Activated CD4-positive, alpha-beta T cell treated with anti-CD3 and anti-CD28 coated beads, Interleukin-2, Interleukin-4, amounts not matched to agents 100 ng/mL and 50 ng/mL, durations not matched to agents 16 hours and 8 hours (primary cell): ENCODE results near the gene RREB1.
"Not testable (repeated sequence)": the region's sequence is repeated elsewhere in the genome, so short reads cannot be mapped to it uniquely, and the experiment has no call there.

Experiments used
- DNase-seq: peaks from one replicate; pipeline ENCODE4 v3.0.0-alpha.2; 2020; ENCODE audit warnings: low spot score

Gene RREB1

DNA sequence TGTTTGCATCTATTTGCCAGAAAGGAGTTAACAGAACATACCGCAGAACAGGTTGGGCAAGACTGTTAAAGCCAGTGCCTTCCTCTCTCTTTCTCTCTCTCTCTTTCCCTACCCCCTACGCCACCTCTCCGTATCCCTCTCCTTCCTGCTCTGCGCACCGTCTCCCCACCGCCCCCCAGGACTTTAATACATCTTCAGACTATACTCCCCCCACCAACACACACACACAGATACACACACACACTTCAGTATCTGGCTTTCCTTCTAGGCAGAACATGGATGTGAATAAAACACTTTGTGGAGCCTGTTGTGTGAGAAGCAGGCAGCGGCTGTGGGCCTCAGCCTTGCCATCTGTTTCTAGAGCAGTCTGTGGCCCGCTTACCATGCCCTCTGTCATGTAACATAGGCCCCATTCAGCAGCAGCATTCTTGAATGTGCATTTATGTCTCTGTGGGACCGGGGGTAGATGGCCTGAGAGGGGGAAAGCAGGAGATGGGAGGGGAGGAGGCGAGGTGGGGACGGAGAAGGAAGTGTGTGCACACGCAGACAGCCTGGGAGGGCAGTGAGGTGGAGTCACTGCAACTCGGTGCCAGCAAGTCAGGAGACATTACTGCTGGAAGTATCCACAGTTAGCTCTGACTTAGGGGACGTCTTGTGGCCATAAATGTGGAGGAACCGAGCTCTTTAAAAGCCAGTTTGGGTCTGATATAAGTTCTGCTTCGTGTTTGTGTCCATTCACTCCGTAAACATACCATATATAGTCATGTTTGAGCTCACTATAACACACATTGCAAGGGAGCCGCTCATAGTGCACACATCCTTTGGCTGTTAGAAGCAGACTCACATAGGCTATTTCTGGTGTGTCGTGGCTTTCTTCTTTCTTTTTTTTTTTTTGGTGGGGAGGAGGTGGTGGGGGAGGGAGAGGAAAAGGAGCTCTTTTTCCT lies 38.4 kb downstream of the RREB1 start:
- no peak for DNase-seq

DNA sequence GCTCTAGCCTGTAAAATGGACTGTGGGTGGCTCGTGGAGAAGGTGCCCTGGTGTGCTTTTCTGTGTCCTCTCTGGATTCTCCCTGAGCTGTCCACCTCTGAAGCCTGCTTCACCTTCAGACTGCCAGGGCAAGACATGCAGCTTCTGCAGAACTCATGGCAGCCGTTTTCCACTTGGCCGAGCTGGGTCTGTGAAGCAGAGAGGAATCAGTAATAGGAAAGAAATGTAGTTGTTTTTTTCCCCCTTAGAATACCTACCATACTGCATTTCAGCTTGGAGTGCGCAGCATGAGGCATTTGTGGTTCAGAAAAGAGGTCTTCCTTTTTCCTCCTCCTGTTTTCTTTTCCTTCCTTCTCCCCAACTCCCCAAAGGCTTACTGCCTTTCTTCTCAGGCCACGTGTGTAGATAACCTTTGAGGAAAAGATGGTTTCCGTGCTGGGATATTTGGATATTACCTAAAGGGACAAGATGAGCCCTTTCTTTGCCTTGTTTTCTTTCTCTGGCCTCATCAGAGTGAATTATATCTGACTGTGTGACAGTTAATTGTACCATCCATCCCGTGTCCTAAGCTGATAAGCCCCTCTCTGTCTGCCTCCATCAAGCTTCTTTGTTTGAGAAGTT lies 39.4 kb downstream of the RREB1 start:
- no peak for DNase-seq

DNA sequence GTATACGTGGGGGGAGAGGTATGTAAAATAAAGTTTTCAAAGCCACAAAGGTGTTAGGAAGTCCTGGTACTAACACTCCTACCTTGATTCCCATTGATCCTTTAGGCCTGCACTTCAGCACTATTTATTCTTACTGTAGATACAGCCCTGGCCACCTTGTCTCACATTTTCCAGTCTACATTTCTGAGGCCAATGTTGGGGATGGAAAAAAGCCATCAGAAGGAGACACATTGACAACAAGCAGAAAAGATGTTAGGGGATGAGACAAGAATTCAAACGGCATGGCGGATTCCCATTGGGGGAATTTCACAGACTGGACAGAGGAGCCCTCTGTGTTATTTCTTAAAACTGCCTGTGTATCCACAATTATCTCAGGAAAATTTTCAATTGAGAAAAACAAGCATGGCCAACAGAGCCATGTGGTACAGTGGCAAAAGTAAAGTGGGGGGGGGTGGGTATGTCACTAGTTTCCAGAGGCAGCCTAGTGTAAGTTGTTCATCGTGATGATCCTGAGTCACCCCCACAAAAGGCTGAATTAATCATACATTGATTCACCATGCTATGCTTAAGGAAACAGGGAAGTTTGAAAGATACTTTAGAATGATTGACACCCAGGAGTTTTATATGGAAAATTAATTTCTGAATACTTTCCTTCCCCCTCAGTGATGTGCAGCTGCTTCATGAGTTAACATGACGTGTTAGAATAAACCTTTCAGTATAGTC lies 40.5 kb downstream of the RREB1 start:
- no peak for DNase-seq

DNA sequence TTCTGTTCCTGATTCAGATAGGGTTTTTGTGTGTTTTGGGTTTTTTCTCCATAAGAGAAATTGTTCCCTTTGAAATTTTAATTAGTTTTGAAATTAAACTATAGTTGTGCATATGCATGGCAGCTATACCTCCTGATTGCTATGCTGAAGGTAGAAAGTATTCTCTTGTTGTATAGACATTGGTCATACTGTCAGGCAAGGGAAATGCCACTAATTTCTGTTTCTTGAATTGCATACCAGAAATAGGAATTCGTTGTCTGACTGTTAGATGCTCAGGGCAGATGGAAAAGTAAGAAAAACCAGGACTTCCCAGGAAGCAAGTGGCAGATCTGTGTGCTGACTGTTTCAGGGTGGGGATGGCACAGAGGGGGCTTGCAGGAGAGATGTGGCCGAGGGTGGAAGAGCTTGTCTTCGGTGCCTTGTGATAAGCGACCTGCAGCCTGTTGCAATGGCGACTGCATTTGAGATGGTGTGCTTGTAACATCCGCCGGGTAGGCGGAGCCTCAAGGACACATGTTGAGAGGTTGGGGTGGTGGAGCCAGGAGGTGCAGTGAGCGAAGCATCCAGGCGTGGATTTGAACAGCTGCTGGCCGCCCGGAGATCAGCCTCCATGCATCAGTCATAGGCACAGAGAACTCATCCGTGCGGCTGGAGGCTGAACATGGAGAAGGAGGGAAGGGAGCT lies 42.8 kb downstream of the RREB1 start:
- DNase-seq: no peak

DNA sequence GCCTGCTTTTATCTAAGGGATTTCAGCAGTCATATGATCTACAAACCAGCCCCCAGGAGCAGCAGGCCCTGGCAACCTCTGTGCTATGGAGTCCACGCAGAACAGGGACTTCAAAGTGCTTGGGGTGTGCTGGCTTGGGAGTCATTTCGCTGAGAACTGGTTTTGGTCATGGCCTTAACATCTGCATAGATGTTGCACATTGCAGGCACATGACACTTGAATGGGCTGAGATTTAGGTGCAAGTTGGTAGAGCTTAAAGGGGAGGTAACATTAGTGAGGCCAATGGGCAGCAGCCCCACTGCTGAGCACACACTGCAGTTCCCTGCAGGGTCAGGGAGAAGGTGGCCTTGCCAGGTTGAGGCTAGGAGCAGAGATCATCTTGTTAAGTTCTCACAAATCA lies 43.6 kb downstream of the RREB1 start:
- no peak for DNase-seq

DNA sequence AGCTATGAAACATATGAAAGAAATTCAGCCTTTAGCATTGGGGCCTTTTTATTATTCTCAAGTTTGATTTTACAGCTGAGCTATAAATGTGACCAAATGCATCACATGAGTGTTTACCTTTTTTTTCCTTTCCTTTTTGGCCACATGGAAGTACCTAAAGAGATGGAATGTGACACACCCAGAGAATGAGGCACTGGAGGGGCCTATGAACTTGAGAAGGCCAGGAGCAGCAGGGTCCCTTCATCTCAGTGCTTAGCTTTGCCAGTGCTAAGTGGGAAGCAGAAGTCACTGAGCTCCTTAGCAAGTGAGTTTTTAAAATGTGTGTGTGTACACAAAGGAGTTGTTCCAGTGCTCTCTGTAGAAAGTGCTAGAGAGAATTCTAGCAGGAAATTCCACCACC lies 44.7 kb downstream of the RREB1 start:
- DNase-seq: no peak

DNA sequence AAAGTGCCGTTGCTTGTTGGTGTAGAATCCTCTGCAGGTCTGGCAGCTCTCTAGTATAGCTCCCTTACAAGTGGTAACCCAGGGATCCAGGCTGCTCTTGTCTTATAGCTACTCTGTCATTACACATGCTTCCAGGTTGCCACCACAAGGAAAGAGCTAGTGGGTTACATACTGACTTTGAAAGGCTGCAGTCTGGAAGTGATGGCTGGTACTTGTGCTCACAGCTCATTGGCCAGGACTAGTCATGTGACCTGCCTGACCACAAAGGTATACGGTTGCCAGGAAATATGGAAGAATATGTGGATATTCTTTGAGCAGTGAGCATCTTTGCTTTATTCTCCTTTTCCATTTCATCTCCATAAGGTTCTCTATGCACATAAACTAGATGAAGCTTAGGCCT lies 46.0 kb downstream of the RREB1 start:
- DNase-seq: no peak

DNA sequence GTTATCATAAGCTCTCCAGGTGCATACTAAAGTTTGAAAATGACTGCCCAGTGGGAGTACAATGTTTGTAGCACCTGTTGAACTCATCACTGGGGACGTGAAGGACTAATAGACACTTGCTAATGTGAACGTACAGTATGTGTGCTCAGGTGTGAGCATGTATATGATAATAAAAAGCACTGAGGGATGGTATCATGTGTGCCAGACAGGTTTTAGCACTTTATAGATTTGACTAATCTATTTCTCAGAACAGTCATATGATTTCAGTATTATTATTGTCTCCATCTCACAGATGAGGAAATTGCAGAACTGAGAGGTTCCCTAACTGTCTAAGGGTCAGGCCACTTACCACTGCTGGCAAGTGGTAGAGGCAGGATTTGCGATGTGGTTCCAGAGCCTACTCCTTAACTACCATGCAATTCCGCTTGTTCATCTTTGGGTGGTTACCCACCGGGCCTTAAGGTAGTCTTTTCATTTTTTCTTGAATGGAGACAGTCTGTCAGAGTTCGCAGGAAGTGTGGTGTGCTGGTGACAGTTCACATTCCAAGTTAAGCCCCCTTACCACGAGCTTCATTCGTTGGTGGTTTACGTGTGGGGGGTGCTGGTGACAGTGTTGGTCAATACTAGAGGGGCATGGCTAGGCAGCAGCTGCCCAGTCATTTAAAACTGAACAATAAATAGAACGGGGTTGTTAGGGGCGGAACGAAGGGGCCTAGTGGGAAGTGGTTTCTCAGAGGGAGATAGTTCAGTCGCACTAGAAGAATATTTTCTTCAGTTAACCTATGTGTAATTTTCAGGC lies 46.8 kb downstream of the RREB1 start:
- DNase-seq: peak; percentile 44

DNA sequence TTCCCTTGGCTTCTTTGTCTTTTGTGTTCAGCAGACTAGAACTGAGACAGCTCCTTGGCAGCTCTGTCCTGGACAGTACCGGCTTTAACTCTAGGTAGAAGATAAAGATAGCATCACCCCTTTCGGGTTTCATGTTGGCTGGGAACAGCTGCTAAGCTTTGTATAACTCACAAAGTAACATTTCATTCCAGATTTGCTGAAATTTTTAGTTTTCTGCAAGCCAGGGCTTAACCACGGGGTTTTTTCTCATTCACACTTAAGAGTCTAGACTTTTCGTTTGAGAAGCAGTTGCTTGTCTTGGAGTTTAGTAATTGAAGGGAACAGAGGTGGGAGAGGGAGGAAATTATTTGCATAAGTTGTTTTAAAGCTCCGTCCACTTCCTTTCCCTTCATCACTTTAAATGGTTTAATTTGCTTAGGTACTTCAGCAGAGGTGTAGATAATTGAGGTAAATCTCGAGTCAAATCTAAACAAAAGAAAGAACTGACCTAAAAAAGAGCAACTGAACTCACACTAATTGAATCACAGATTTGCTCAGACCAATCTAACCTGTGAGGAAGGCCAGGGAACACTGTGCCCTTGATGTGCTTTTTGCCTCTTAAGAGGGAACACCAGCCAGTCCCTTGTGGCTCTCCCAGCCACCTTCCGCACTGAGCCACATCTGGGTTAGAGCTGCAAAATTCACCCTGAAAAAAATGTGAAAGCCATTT lies 48.3 kb downstream of the RREB1 start:
- DNase-seq: no peak

DNA sequence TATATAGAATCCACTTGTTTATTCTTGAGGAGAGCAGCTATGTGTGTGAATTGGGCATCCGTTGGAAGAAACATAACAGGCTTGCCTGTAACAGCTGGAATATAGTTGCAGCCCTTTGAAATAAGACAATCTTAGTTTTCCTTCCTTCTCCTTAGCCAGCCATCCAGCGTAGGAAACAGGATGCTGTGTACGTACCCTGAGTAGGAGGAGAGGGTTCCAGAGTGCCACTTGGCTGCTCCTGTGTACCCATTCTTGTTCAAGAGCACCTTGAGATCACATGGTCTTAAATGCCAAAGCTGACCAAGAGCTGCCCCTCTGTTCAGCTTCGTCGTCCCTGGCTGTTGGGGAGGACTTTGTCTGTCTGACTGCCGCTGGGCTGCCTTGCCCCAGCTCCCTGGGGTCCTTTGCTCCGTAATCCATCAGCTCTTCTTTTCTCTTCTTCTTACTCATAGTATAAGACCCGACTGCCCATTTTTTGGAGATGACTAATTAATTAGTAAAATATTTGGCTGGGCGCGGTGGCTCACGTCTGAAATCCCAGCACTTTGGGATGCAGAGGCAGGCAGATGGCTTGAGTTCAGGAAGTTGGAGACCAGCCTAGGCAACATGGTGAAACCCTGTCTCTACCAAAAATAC lies 49.0 kb downstream of the RREB1 start:
- DNase-seq: no peak

DNA sequence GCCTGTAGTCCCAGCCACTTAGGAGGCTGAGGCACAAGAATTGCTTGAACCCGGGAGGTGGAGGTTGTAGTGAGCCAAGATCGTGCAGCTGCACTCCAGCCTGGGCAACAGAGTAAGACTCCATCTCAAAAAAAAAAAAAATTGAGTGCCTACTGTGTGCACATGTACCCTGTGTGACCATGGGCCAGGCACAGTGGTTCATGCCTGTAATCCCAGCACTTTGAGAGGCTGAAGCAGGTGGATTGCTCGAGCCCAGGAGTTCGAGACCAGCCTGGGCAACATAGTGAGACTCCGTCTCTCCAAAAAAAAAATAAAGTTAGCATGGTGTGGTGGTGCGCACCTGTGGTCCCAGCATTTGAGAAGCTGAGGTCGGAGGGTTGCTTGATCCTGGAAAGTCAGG lies 49.5 kb downstream of the RREB1 start:
- not testable (repeated sequence) for DNase-seq

DNA sequence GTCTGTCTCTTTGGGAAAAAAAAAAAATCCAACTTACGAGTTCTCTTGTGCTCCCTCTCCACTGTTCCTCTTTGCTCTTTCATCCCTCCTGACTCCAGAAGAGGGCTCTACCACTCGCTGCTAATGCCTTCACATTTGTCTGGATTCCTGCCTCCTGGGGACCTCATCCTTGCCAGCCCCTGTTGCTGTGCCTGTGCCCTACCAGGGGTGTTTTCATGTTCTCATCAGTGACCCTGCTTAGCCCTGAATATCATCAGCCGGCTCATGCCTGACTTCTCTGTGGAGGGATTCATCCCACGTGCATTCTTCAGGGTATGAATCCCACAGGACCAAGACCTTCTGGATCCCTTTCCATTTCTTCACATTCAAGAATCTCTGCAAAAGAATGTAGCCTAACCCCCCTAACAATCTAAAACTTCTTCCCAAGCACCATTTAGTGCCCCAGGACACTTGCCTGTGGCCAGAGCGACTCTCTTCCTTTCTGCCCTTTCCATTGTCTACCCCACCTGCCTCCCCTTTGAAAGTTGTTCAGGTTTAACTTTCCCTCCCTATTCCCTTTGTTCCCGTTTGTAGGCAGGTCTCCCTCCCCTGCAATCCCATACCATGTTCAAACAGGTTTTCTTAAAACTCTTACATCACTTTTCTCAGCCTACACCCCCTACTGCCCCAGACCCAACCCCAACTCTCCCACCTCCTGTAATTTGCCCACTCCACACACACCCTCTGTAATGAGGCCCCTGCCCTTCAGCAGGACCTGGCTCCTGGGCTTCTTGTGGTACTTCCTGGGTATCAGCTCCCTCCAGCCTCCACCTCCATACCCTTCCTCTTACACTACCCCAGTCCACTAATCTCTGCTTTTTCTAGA lies 50.2 kb downstream of the RREB1 start:
- DNase-seq: no peak

DNA sequence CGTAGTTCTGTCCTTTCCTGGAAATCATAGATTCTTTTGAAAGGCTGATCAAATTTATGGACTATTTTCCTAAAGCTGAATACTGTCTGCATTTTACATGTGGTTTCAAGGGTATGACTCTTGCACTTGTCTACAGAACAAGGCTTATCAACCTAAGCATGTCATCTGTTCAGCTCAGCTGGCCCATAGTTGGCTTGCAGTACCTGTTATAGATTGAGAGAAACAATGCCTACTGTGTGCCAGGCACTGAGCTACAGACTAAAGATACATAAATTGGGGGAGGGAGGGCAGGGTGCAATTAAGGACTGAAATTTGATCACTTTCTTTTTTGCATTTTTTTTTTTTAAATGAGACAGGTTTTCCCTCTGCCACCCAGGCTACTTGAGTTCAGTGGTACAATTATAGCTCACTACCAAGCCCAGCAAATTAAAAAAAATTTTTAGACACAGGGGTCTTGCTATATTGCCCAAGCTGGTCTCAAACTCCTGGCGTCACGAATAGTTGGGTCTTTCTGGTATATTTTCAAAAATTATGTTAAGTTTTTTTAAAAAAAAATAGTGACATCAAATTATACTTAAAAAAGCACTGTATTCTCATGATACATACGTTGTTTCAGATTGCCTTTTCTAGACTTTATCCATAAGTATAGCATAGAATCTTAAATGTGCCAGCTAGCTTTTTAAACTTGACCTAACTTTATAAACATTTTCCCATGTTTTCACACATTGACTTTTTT lies 52.2 kb downstream of the RREB1 start:
- no peak for DNase-seq

DNA sequence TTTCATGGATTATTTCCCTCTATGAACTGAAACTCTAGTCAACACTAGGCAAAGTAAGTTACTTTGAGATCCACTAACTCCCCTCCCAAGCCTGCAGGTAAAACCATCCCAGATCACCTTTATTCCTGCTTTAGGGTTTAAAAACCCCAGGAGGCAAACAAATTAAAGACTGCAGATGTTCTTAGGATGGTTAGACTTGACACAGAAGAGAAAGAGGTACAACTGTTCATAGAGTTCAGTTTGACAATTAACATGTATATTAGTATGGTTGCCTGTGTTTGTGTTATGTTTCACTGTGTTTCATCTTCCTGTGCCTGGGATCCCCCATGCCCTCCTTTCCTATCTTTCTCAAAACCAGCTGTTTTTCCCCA lies 53.5 kb downstream of the RREB1 start:
- no peak for DNase-seq

DNA sequence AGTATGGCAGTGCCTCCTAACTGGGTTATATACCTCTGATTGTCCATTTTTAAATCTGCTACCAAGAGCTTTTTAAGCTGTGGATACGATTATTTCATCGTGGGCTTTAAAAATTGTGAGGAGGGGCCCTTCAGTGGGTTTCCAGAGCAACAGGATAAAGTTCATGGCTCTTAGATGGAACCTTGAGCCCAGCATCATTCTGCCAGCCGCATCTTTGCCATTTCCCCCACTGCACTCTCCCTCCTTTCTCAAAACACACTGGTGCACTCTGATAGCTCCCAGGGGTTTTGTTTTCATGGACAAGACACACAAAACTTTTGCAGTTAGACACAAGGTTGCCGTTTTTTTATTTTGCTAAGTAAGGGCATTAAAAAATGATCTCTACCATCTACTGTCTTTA lies 54.1 kb downstream of the RREB1 start:
- DNase-seq: no peak

DNA sequence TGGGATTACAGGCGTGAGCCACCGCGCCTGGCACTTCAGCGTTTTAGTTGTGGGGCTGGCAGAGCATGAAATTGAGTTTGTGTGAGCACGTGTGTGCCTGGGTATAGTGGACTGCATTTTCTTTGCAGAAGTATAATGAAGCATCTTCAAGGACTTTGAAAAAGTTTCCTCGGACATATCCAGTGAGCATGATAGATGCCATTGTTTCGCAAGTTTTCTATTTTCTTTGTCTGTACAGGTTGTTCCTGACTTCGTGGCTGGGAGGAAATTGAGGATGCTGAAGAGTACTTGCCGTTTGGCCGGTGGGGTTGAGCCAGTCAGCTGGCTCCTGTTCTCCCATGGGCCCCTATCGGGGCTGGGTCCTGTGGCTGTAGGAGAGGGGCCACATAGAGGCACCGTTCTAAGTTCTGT lies 55.9 kb downstream of the RREB1 start:
- DNase-seq: no peak

DNA sequence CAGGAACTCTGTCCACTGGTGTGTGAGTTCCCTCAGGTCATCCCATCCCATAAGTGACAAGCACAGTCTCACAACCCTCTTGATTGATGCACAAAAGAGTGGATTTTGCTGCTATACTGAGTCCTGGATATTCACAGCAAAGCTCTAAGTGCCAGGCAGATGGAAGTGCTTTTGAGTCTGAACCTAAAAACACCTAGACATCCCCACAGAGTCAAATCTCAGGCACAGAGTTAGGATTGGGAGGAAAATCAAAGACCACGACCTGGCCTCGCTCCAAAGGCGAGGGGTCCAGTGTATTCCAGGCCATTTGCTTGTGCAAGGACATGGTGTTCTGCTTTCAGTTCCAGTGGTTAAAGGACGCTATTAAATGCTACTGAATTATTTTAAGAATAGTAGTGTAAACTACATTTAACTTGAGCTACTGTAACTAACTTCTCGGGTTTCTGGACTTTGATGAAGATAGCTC lies 56.8 kb downstream of the RREB1 start:
- no peak for DNase-seq
